ENCODE data around the gene LRRC17.

DNA sequence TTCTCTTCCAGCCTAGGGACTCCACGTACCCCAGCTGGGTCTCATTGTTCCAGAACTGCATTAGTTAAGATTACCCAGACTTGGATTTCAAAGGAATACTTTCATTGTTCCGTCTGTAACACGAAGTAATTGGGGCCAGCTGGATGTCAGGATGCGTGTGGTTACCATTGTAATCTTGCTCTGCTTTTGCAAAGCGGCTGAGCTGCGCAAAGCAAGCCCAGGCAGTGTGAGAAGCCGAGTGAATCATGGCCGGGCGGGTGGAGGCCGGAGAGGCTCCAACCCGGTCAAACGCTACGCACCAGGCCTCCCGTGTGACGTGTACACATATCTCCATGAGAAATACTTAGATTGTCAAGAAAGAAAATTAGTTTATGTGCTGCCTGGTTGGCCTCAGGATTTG lies 21.0 kb downstream of the LRRC17 start:
- no peak for TF ChIP-seq CTCF (IDR thresholded peaks at IDR 0.05)
- TF ChIP-seq REST (IDR thresholded peaks at IDR 0.05; ENCODE audit: insufficient read depth in 1 of 2, low read depth in 2 of 2, low read length in 1 of 2): no peak

All from Panc1 (cell line).